Measurements from ENCODE around the gene SLC36A2.

The SLC36A2 gene

GRCh38 chr5:151275803-151276202 is 71.6 kb downstream of the SLC36A2 start:
- TF ChIP-seq CTCF (IDR thresholded peaks at IDR 0.05; ENCODE audit: low read depth, low read length), result no peak
- H3K27me3 ChIP-seq, result no peaks in the 10 kb centered on the region; the same call in 1 of the 2 replicates
- H3K4me3 ChIP-seq (ENCODE audit: low read depth, low read length), result no peak overlapping the region
- H3K36me3 ChIP-seq, result no peaks in the 10 kb centered on the region
- H3K9me3 ChIP-seq, result no peaks in the 10 kb centered on the region
- H3K4me1 ChIP-seq, result no peaks in the 10 kb centered on the region
- DNase-seq, result no peak

GRCh38 chr5:151274666-151275065 is 72.7 kb downstream of the SLC36A2 start:
- DNase-seq, result no peak
- no peaks in the 10 kb centered on the region; the same call in 1 of the 2 replicates for H3K27me3 ChIP-seq
- TF ChIP-seq CTCF (IDR thresholded peaks at IDR 0.05; ENCODE audit: low read depth, low read length), result no peak
- no peak overlapping the region for H3K4me3 ChIP-seq (ENCODE audit: low read depth, low read length)
- H3K36me3 ChIP-seq, result no peaks in the 10 kb centered on the region
- no peaks in the 10 kb centered on the region for H3K4me1 ChIP-seq
- H3K9me3 ChIP-seq, result no peaks in the 10 kb centered on the region

GRCh38 chr5:151271336-151271735 is 76.0 kb downstream of the SLC36A2 start:
- TF ChIP-seq CTCF (IDR thresholded peaks at IDR 0.05; ENCODE audit: low read depth, low read length), result no peak
- no peaks in the 10 kb centered on the region; the same call in 1 of the 2 replicates for H3K27me3 ChIP-seq
- no peaks in the 10 kb centered on the region for H3K9me3 ChIP-seq
- no peak for DNase-seq
- H3K36me3 ChIP-seq, result no peaks in the 10 kb centered on the region
- H3K4me3 ChIP-seq (ENCODE audit: low read depth, low read length), result no peak overlapping the region
- no peaks in the 10 kb centered on the region for H3K4me1 ChIP-seq

GRCh38 chr5:151270599-151270998 is 76.8 kb downstream of the SLC36A2 start:
- Histone ChIP-seq H3K4me1 (no peaks in the 10 kb centered on the region), H3K9me3 (no peaks in the 10 kb centered on the region), H3K4me3 (ENCODE audit: low read depth, low read length) (no peak overlapping the region), H3K36me3 (no peaks in the 10 kb centered on the region), H3K27me3 (no peaks in the 10 kb centered on the region; the same call in 1 of the 2 replicates)
- no peak for TF ChIP-seq CTCF (IDR thresholded peaks at IDR 0.05; ENCODE audit: low read depth, low read length)
- DNase-seq, result no peak

GRCh38 chr5:151267491-151268260 is 79.7 kb downstream of the SLC36A2 start:
- no peak for TF ChIP-seq CTCF (IDR thresholded peaks at IDR 0.05; ENCODE audit: low read depth, low read length)
- H3K4me3 ChIP-seq (ENCODE audit: low read depth, low read length), result no peak overlapping the region
- H3K4me1 ChIP-seq, result no peaks in the 10 kb centered on the region
- H3K27me3 ChIP-seq, result no peaks in the 10 kb centered on the region; the same call in 1 of the 2 replicates
- no peaks in the 10 kb centered on the region for H3K36me3 ChIP-seq
- DNase-seq, result no peak
- H3K9me3 ChIP-seq, result no peaks in the 10 kb centered on the region

All from BE2C (cell line).